ENCODE results near the gene NDUFV1.

DNA sequence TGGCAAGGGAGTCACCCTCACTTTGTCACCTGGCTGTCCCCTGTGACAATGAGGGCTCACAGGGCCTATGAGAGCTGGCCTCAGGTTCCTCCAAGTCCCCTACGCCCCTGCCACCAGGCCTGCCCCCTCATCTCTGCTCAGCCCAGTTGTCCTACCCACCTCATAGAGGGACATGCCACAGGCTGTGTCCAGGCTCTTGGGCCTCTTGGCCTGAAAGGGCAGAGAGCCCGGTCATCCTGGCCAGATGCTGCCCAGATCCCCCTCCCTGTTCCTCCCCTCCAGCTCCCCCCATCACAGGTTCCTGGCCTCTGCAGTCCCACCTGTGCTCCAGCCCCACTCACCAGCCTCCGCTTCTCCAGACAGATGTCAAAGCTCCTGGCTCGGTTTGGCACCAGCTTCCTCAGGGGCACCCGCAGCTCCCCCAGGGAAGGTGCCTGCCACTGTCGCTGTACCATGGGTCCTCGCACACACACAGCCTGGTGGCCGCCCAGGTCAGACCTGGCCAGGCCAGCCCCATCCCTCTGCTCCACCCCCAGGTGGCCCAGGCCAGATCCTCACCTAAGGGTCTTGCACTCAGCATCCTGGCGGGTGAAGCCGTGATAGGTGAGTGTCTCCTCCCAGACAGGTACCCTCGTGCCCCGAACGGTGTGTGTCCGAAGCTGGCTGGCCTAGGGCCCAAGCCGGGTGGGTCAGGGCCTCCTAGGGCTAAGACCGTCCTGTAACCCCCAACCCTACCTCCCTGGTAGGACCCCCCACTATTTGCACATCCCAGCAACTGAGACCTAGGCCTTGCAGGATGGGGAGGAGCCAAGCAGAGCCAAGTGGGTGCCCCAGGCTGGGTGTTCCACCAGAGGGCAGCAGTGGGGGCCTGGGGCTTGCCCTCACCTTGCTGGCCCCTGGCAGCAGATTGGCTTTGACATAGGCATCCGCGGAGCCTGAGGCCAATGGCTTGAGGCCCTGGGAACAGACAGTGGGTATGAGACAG, 8.3 kb downstream of the NDUFV1 start:
- TF ChIP-seq, protein P1, sequence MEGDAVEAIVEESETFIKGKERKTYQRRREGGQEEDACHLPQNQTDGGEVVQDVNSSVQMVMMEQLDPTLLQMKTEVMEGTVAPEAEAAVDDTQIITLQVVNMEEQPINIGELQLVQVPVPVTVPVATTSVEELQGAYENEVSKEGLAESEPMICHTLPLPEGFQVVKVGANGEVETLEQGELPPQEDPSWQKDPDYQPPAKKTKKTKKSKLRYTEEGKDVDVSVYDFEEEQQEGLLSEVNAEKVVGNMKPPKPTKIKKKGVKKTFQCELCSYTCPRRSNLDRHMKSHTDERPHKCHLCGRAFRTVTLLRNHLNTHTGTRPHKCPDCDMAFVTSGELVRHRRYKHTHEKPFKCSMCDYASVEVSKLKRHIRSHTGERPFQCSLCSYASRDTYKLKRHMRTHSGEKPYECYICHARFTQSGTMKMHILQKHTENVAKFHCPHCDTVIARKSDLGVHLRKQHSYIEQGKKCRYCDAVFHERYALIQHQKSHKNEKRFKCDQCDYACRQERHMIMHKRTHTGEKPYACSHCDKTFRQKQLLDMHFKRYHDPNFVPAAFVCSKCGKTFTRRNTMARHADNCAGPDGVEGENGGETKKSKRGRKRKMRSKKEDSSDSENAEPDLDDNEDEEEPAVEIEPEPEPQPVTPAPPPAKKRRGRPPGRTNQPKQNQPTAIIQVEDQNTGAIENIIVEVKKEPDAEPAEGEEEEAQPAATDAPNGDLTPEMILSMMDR (conservative IDR thresholded peaks at IDR 0.05), result peak; percentile 72
- TF ChIP-seq EZH2 (IDR thresholded peaks at IDR 0.05; ENCODE audit: low read depth), result no peak

Data from PC-9 (cell line).